GOT3 (cell line): Measurements from ENCODE around the gene HRNR.
"Not testable (repeated sequence)": the region's sequence is repeated elsewhere in the genome, so short reads cannot be mapped to it uniquely, and the experiment has no call there.

Experiments
- DNase-seq: peaks from one replicate; lab custom pipeline; 2025; ENCODE audit warnings: mixed read lengths; lab: John Stamatoyannopoulos, UW

Gene HRNR

DNA sequence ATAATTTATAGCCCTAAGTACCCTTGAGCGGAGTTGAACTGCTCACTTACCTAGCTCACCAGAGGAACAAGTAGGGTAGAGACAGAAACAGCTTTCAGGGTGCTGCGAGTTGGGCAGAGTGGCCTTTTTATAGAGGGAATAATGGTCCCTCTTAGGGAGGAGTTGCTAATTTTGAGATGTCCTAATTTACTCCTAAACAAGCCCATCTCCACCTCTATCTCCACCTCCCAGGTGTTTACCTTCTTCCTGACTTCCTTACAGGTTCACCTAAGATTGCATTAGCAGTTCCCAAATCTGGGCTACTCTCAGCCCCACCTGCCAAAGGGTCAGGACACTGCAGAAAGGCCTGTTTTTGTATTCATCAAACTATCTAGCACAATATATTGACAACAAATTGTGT lies at the start of gene HRNR:
Gene HRNR (minus strand): TSS at position 101 of the 400 bp plus-strand sequence. CDS start 940 bp downstream, outside the sequence.
- DNase-seq = no peak

DNA sequence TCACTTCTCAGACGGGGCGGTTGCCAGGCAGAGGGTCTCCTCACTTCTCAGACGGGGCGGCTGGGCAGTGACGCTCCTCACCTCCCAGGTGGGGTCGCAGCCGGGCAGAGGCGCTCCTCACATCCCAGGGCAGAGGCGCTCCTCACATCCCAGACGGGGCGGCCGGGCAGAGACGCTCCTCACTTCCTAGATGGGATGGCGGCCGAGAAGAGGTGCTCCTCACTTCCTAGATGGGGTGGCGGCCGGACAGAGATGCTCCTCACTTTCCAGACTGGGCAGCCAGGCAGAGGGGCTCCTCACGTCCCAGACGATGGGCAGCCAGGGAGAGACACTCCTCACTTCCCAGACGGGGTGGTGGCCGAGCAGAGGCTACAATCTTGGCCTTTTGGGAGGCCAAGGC lies 32.4 kb upstream of the HRNR start:
- DNase-seq = not testable (repeated sequence)

DNA sequence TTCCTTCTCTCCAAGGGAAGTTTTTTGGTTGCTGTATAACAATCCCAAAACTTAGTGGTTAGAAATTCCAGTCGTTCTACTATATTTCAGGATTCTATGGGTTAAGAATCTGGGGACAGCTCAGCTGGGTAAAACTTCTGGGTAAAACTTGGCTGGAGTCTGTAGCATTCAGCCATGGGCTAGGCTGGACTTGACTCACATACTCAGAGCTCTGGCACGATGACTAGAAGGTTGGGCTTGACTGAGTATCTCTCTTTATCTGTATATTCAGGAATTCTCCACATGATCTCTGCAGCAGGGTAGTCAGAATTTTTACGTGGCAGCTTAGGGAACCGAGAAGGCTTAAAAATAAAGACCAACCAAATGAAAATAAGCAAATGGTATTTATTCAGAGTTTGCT lies 28.2 kb upstream of the HRNR start:
- no peak for DNase-seq

DNA sequence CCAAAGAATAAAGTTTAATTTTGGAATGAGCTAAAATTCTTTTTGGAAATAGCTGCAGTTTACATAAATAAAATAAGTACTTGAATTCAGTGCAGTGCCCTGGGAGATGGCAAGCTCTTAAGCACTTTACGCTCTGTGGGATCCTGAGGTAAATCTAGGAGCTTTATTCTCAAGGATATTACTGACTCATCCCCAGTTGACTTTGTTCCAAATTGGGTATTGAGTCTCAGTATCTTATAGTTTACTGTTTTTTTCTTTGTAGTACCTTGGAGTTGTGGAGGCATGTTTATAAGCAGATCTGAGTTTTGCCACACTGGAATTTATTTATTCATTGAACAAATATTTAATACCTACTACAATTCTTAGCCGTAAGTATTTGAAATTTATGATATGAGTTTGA lies 27.4 kb upstream of the HRNR start:
- no peak for DNase-seq

DNA sequence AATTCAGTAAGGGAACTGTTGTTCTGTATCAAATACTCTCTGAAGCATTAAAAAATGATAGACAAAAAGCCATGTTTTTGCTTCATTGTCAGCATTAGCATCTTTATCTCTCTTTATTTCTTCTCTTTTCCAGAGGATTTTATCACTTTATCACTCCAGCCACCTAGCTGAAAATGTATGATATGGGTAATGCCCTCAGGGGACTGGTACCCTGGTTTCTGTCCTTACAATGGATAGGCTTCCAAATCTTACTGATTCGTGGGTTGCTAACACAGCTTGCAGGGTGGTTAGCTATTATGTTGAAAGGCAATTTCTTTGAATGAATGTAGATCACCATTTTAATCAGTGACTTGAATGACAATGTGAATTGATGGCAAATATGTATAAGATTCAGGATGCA lies 23.3 kb upstream of the HRNR start:
- no peak for DNase-seq

DNA sequence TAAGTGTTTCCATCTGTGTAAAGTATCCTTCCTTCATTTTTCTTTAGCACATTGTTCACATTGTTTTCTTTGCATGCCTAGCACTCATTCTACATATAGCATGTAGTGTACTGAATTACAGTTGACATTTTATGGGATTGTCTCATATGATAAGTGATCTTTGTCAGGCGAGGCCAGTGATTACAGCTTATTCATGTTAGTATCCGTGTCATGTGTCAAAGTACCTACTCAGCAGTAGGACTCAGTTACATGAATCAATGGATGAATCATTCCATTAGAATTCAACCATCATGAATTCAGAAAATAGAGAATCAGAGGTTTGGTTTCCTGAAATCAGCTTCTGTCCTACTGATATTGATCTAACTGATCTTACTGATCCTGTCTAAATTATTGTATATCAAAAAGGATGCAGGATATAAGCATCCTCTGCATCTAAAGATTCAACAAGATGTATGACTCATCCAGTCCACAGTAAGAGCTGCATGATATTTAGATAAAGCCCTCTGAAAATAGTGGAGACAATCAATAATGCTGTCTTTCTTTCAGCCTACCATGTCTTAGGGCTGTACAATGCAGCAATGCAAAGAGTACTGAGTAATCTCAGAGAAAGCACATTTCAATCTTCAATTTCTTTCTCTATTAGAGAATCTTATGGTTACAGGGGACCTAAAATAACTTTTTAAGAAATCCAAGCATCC lies 20.7 kb upstream of the HRNR start:
- DNase-seq = no peak

DNA sequence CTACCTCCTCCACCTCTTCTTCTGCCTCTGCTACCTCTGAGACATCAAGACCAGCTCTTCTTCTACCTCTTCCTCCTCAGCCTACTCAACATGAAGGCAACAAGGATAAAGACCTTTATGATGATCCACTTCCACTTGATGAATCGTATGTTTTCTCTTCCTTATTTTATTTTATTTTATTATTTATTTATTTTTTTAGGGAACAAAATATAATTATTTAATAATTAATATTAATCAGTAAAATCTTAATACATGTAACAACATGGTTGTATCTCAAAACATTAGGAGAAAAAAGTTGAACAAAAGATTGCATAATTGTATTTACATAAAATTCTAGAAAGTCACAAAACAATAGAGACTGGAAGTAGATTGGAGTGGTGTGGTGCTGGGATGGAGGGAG lies 13.1 kb upstream of the HRNR start:
- DNase-seq = no peak

DNA sequence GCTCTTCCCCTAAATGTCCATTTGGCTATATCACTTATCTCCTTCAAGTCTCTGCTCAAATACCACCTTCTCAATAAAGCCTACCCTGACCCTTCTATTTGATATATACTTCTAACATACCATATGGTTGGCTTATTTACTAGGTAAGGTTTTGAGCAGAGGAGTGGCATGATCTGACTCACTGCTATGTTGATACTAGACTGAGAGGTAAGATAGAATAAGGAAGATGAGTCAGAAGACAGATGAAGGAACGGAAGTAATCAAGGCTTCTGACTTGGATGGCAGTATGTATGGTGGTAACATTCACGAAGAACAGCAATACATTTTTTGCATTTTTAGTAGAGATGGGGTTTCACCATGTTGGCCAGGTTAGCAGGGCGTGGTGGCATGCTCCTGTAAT lies 4.8 kb upstream of the HRNR start:
- no peak for DNase-seq

DNA sequence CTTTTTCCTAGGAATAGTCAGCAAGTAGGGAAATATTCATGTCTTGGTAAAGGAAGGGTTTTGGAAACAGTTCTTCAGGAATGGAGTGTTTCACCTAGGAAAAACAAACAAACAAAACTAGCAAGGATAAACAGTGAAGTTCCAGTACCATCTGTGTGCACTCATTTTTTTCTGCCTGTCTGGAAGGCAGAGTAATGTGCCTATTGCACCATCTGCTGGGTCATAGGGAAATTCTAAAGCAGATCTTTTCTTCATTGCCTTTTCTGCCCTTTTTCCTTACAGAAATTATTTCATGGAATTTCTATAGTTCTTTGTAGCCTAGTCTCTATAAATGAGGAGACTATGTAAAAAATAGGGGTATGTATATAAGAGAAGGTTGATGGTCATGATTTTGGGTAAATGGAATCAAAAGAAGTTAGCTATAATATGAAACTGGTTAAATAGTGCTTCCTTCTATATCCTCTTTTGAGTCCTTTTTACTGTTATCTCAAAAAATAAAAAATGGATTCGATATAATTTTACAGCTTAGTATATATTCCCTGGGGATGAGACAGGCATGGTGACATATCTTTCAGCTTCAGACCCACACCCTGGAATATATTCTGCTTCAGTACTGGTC lies 3.4 kb upstream of the HRNR start:
- no peak for DNase-seq

DNA sequence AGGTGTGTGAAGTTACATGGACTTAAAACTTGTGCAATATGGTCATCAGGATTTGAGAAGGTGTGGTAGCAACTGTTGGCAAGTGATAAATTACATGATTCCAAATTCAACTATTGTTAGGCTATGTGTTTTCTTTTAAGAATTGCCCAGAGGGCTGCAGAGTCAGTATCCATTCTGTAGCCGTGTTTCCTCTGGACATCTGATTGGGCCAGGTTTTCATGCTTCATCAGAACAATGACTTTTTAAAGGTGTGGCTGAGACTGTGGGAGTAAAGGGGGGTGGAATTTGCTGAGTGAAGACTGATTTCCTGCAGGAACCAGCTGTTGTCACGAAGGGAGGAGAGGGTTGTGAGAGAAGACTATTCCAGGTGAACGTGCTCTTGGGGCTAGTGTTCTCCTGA lies 1.7 kb upstream of the HRNR start:
- no peak for DNase-seq

DNA sequence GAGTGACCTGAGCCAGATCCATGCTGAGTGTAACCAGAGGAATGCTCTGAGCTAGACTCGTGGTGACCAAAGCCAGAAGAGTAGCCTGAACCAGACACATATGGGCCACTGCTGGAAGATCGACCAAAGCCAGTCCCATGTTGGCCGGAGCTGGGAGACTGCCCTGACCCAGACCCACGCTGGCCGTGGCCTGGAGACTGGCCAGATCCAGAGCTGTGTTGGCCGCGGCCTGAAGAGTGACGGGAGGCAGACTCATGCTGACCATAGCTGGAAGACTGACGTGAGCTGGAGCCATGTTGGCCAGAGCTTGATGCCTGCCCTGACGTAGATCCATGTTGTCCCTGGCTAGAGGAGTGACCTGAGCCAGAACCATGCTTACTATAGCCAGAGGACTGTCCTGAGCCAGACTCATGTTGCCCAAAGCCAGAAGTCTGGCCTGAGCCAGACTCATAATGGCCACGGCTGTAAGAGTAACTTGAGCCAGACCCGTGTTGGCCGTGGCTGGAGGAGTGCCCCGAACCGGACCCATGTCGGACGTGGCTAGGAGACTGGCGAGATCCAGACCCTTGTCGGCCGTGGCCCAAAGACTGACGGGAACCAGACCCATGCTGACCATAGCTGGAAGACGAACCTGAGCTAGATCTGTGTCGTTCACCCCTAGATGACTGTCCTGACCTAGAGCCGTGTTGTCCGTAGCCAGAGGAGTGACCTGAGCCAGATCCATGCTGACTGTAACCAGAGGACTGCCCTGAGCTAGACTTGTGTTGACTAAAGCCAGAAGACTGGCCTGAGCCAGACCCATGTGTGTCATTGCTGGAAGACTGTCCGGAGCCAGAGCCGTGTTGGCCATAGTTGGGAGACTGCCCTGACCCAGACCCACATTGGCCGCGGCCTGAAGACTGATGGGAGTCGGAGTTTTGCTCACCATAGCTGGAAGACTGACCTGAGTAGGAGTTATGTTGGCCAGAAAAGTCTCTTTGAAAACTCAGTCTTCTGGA lies 3.5 kb downstream of the HRNR start:
- DNase-seq = no peak

DNA sequence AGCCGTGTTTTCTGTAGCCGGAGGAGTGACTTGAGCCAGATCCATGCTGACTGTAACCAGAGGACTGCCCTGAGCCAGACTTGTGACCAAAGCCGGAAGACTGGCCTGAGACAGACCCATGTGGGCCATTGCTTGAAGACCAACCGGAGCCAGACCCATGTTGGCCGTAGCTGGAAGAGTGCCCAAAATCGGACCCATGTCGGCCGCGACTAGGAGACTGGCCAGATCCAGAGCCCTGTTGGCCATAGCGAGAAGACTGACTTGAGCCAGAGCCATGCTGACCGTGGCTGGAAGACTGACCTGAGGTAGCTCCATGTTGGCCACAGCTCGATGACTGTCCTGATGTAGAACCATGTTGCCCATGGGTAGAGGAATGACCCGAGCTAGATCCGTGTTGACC lies 4.6 kb downstream of the HRNR start:
- not testable (repeated sequence) for DNase-seq

DNA sequence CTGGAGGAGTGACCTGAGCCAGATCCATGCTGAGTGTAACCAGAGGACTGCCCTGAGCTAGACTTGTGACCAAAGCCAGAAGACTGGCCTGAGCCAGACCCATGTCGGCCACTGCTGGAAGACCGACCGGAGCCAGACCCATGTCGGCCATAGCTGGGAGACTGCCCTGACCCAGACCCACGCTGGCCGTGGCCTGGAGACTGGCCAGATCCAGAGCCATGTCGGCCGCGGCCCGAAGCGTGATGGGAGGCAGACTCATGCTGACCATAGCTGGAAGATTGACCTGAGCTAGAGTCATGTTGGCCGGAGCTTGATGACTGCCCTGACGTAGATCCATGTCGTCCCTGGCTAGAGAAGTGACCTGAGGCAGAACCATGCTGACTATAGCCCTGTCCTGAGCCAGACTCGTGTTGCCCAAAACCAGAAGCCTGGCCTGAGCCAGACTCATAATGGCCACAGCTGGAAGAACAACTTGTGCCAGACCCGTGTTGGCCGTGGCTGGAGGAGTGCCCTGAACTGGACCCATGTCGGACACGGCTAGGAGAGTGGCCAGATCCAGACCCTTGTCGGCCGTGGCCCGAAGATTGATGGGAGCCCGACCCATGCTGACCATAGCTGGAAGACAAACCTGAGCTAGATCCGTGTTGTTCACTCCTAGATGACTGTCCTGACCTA lies 5.1 kb downstream of the HRNR start:
- no peak for DNase-seq

DNA sequence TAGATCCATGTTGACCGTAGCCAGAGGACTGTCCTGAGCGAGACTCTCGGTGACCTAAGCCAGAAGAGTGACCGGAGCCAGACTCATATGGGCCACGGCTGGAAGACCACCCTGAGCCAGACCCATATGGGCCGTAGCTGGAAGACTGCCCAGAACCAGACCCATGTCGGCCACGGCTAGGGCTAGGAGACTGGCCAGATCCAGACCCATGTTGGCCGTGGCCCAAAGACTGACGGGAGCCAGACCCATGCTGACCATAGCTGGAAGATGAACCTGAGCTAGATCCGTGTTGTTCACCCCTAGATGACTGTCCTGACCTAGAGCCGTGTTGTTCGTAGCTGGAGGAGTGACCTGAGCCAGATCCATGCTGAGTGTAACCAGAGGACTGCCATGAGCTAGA lies 8.4 kb downstream of the HRNR start:
- not testable (repeated sequence) for DNase-seq

DNA sequence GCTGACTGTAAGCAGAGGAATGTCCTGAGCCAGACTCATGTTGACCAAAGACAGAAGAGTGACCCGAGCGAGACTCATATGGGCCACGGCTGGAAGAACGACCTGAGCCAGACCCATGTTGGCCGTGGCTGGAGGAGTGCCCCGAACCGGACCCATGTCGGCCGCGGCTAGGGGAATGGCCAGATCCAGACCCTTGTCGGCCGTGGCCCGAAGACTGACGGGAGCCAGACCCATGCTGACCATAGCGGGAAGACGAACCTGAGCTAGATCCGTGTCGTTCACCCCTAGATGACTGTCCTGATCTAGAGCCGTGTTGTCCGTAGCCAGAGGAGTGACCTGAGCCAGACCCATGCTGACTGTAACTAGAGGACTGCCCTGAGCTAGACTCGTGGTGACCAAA lies 9.1 kb downstream of the HRNR start:
- DNase-seq = not testable (repeated sequence)

DNA sequence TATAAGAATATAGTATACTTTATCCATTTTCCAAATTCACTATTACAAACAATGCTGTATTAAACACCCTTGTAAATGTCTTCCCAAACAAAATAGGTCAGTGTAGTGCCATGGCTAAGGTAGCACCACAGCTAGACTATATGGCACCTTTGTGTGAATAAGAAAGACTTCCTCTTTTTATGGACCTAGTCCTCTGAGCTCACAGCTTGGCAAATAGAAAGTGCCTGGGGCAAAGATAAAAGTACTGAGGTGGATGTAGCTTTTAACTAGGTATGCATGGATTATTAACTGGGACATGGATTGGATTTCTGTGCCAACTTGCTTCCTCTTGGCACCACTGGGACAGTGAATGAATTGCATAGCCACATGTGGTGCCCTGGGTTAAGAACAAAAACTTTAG lies 25.0 kb downstream of the HRNR start:
- no peak for DNase-seq

DNA sequence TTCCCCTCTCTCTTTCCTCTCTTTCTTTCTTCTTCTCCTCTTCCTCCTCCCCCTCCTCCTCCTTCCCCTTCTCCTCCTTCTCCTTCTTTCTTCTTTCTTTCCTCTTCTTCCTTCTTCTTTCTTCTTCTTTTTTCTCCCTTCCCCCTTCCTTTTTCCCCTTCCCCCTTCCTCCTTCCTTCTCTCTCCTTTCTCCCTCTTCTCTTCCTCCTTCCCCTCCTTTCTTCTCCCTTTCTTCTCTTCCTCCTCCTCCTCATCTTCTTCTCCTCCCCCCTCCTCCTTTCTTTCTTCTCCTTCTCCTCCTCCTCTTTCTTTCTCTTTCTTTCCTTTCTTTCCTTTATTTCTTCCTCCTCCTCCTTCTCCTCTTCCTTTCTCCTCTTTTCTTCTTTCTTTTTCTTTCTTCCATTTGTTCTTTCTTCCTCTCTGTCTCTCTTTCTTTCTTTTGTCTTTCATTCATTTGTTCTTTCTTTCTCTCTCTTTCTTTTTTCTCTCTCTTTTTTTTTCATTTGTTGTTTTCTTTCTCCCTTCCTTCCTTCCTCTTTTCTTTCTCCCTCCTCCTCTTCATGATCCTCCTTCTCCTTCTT lies 26.5 kb downstream of the HRNR start:
- no peak for DNase-seq

DNA sequence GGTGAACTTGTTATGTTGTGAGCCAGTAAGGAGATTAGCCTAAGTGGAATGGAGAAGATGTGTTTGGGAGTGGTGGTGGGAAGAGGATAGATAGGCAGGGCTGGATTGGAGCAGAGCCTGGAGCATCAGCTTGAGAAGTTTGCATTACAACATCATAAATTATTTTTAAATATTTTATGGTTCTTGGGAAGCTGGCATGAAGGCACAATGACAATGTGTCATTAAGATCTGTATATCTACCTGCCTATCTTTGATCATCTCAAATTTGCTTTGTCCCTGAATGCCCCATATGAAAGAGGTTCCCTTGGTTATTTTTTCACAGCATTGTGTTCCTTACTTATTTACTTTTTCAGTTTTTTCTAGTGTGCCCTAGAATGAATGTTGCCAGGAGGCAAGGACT lies 32.3 kb downstream of the HRNR start:
- no peak for DNase-seq

DNA sequence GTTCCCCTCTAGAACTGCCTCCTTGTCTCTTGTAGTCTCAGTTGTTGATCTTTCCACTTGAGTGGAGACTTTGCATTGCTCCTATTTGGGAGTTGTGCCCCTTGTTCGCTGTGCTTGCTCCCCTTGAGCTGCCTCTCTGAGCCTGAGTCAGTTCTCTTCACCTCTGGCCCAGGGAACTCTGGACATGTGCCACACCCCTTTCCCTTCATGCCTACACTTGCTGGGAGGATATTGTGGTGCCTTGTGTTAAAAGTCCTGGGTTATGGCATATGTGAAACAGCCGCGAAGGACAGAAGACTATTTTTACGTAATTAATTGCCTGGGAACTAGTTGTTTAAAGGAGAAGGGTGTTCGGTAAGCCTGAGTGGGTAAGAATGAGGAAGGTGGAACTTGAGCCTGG lies 32.7 kb downstream of the HRNR start:
- no peak for DNase-seq

DNA sequence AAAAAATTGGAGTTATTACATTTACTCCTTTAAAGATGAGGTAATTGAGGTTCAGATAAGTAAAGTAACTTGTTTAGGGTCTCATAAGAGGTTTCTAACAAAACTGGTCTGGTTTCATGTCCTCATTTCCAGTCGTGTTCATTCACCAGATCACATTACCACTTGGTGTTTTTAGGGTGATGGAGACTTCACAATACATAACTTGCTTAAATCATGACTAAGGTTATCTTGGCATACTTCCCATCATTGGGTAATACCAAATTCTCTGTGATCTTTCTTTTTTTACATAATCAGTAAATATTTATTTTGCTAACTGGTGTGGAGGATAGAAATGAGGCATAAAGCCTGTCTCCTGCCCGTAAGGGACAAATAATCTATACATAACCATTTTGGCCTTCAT lies 33.4 kb downstream of the HRNR start:
- no peak for DNase-seq

DNA sequence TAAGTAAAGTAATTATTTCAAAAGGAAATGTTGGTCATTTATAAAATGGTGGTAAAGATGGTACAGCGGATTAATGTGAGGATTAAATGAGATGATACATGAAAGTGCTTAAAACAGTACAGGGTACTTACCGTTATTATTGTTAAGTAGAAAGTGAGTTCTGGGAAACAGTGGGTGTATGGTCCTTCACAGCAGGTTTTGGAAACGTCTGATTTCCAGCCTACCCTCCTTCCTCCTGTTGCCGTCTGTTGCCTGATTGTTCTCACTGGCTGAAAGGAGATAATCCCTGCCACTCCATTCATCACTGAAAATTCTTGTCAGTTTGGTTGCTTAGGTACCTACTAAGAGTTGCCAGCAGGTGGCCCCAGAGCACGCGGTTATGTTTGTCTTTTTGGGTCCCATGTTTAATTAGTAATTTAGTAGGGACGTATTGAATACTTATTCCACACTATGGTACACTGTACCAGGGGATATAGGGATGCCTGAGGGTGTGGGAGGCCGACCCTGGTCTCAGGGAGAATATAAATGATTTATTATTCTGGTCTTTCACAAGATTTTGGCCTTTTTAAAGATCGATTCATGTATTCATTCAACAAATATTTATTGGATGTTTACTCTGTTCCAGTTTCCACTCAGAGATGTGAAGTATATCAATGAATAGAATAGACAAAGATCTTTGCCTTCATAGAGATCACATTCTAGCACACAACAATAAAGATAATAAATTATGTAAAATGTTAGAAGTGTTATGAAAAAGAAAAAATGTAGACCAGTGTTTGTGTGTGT lies 34.1 kb downstream of the HRNR start:
- no peak for DNase-seq
